Smooth muscle cell (in vitro differentiated cells): ENCODE measurements around the gene ABRAXAS1. TPM values are rescaled to one million over a fixed set of nuclear protein-coding genes. Genes with fewer than 3 reads are reported as not detected.
A peak's percentile ranks its signal among the peaks of the same experiment; 100 is the strongest.

Source experiments
- DNase-seq: peaks from one replicate; lab custom pipeline; 2025; ENCODE audit not compliant: unreplicated experiment; lab: John Stamatoyannopoulos, UW
- H2AFZ ChIP-seq: fragments of 200-600 bp; sonication (generic); 2 replicates; pipeline ENCODE4 v1.6.0; 2016; ENCODE audit warnings: antibody characterized with exemption, low read depth, mild to moderate bottlenecking
- H3F3A ChIP-seq: fragments of 200-600 bp; sonication (generic); 2 replicates; pipeline ENCODE4 v1.6.0; 2017; ENCODE audit warnings: antibody characterized with exemption, low read depth
- H3K27ac ChIP-seq: fragments of 200-600 bp; sonication (generic); 2 replicates; pipeline ENCODE4 v1.5.1; 2016; ENCODE audit warnings: low read depth, mild to moderate bottlenecking
- H3K27me3 ChIP-seq: fragments of 200-600 bp; sonication (generic); 2 replicates; pipeline ENCODE4 v1.6.1; 2016; ENCODE audit warnings: low read depth, mild to moderate bottlenecking
- H3K36me3 ChIP-seq: fragments of 200-600 bp; sonication (generic); 2 replicates; pipeline ENCODE4 v1.5.1; 2016; ENCODE audit warnings: low read depth
- H3K4me1 ChIP-seq: fragments of 200-600 bp; sonication (generic); 2 replicates; pipeline ENCODE4 v1.5.1; 2016; ENCODE audit warnings: low read depth
- H3K4me2 ChIP-seq: fragments of 200-600 bp; sonication (generic); 2 replicates; pipeline ENCODE4 v1.6.0; 2016; ENCODE audit warnings: mild to moderate bottlenecking
- H3K4me3 ChIP-seq: fragments of 200-600 bp; sonication (generic); 2 replicates; pipeline ENCODE4 v1.5.1; 2016; ENCODE audit warnings: mild to moderate bottlenecking
- H3K79me2 ChIP-seq: fragments of 200-600 bp; sonication (generic); 2 replicates; pipeline ENCODE4 v1.6.0; 2016; ENCODE audit warnings: low read depth, mild to moderate bottlenecking
- H3K9ac ChIP-seq: fragments of 200-600 bp; sonication (generic); 2 replicates; pipeline ENCODE4 v1.6.0; 2016; ENCODE audit warnings: low read depth
- H3K9me3 ChIP-seq: fragments of 200-600 bp; sonication (generic); replicated peaks from 2 replicates; pipeline ENCODE4 v1.5.1; 2016; ENCODE audit warnings: low read depth
- H4K20me1 ChIP-seq: fragments of 200-600 bp; sonication (generic); 2 replicates; pipeline ENCODE4 v1.6.0; 2016; ENCODE audit warnings: low read depth
- CTCF ChIP-seq: fragments of 200-600 bp; sonication (generic); IDR thresholded peaks from 2 replicates; pipeline ENCODE4 v1.5.1; 2017; ENCODE audit warnings: borderline replicate concordance, mild to moderate bottlenecking, antibody characterized with exemption; ENCODE audit not compliant: insufficient read depth, poor library complexity, severe bottlenecking
- WGBS: methylation state at CpG from one replicate; pipeline ENCODE4 v1.1.7; 2016; ENCODE audit warnings: low lambda C conversion rate; 5-methylcytosine and 5-hydroxymethylcytosine counted together
- polyA plus RNA-seq: library from polyadenylated mRNA; unstranded; fragments of >200 nt; fragmentation: Nextera tagmentation; extraction: Ambion mirVana; gene quantifications from 2 replicates; pipeline ENCODE4 v1.2.1, GENCODE V29; 2016
- total RNA-seq: library from RNA; depleted of rRNA; stranded (reverse); fragments of >200 nt; gene quantifications from 2 replicates; pipeline ENCODE4 v1.2.3, GENCODE V29; 2014

Gene ABRAXAS1
- total and polyA plus RNA-seq, 2 experiments from 2014 or later = 2.5 to 10.1 TPM

DNA sequence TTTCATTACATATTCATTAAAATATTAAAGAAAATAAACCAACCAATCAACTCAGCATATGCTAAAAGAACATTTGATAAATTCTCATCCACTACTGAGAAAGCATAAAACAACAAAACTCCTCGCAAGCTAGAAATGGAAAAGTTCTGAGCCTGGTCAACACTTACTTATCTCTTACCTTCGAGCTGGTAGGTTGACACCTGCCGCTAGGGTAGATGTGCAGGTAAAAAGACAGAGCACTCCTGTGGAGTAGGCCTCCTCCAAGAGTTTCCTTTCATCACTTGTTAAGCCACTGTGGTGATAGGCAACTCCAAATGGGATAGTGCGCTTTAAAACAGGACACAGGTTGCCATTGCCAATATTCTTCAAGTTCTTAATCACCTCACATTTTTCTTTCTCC is 48.2 kb downstream of the ABRAXAS1 start:
- no peak overlapping the region for H3K4me2 ChIP-seq
- H3K36me3 ChIP-seq = no peaks in the 10 kb centered on the region
- H3K27me3 ChIP-seq = no peaks in the 10 kb centered on the region
- H3K27ac ChIP-seq = no peak overlapping the region
- H4K20me1 ChIP-seq = no peaks in the 10 kb centered on the region
- H3K9ac ChIP-seq = no peak overlapping the region
- no peak overlapping the region for H2AFZ ChIP-seq
- no peaks in the 10 kb centered on the region for H3K9me3 ChIP-seq
- no peak overlapping the region for H3K4me3 ChIP-seq
- DNase-seq = no peak
- WGBS = 89% methylated on average over 4 of the region's 4 CpGs
- H3K79me2 ChIP-seq = no peaks in the 10 kb centered on the region
- TF ChIP-seq CTCF = no peak
- no peaks in the 10 kb centered on the region for H3K4me1 ChIP-seq
- no peaks in the 10 kb centered on the region for H3F3A ChIP-seq

DNA sequence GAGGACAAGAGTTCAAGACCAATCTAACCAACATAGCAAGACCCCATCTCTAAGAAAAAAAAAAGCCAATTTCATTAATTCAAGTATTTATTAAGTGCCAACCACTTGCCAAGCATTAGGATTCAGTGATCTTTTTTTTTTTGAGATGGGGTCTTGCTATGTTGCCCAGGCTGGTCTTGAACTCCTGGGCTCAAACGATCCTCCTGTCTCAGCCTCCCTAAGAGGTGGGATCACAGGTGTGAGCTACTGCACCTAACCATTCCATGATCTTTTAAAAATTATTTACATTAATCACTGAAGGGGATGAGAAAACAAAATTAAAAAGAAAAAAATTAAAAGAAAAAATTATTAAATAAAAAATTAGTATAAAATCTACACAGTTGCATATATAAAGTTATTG is 53.7 kb downstream of the ABRAXAS1 start:
- TF ChIP-seq CTCF = no peak
- Histone ChIP-seq H2AFZ (no peak overlapping the region), H3K9ac (no peak overlapping the region), H3K27me3 (no peaks in the 10 kb centered on the region), H4K20me1 (no peaks in the 10 kb centered on the region), H3K27ac (no peak overlapping the region), H3K4me3 (no peak overlapping the region), H3K9me3 (no peaks in the 10 kb centered on the region), H3K79me2 (no peaks in the 10 kb centered on the region), H3K4me2 (no peak overlapping the region), H3K4me1 (no peaks in the 10 kb centered on the region), H3F3A (no peaks in the 10 kb centered on the region), H3K36me3 (peaks cover 5% of the 10 kb centered on the region)
- WGBS = 92% methylated on average over 1 of the region's 1 CpG
- no peak for DNase-seq

GRCh38 chr4:83418211-83418610 is 66.7 kb downstream of the ABRAXAS1 start:
- H3K9me3 ChIP-seq = no peaks in the 10 kb centered on the region
- peaks cover 3% of the 10 kb centered on the region for H3K36me3 ChIP-seq
- H3F3A ChIP-seq = no peaks in the 10 kb centered on the region
- no peak for TF ChIP-seq CTCF
- H3K27me3 ChIP-seq = no peaks in the 10 kb centered on the region
- no peak for DNase-seq
- no peaks in the 10 kb centered on the region for H3K79me2 ChIP-seq
- no peak overlapping the region for H3K4me3 ChIP-seq
- no peak overlapping the region for H3K9ac ChIP-seq
- peak overlapping the region; percentile 40 for H3K27ac ChIP-seq
- no peaks in the 10 kb centered on the region for H3K4me1 ChIP-seq
- H2AFZ ChIP-seq = no peak overlapping the region
- H3K4me2 ChIP-seq = no peak overlapping the region
- H4K20me1 ChIP-seq = no peaks in the 10 kb centered on the region

DNA sequence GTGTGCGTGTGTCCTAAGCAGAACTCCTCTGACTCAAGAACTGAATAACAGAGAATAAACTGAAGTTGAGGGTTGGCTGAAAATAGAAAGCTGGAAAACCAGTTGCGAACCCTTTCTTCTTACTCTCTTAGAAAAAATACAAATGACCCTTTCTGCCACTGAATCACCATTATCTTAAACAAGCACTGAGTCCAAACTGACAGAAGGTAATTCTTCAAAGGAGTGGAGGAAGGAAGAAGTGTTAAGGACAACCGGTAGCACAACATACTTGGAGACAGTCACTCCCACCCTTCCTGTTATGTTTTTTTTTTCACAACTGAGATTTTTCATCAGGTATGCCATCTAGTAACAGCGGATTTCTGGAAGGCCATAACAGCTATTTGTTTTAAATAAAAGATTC is 67.3 kb downstream of the ABRAXAS1 start:
- peaks cover 3% of the 10 kb centered on the region for H3K36me3 ChIP-seq
- no peaks in the 10 kb centered on the region for H3K9me3 ChIP-seq
- no peak for TF ChIP-seq CTCF
- H3K9ac ChIP-seq = no peak overlapping the region
- no peaks in the 10 kb centered on the region for H3K27me3 ChIP-seq
- H3F3A ChIP-seq = no peaks in the 10 kb centered on the region
- H3K4me2 ChIP-seq = no peak overlapping the region
- DNase-seq = no peak
- no peaks in the 10 kb centered on the region for H3K4me1 ChIP-seq
- no peak overlapping the region for H3K4me3 ChIP-seq
- 79% methylated on average over 4 of the region's 4 CpGs for WGBS
- peak overlapping the region; percentile 40 for H3K27ac ChIP-seq
- H3K79me2 ChIP-seq = no peaks in the 10 kb centered on the region
- no peaks in the 10 kb centered on the region for H4K20me1 ChIP-seq
- no peak overlapping the region for H2AFZ ChIP-seq
